WTC11 (cell line): ENCODE data around the gene CCDC134. TPM values are rescaled to one million over a fixed set of nuclear protein-coding genes. Genes with fewer than 3 reads are reported as not detected.
A peak's percentile ranks its signal among the peaks of the same experiment; 100 is the strongest.

Experiments used
- ATF1 ChIP-seq: sonication (generic); formaldehyde crosslinking; IDR thresholded peaks from 2 replicates; pipeline ENCODE4 v1.8.1; 2023; ENCODE audit warnings: mild to moderate bottlenecking, moderate library complexity, missing genetic modification reagents
- HMGA2 ChIP-seq: fragments of 250-450 bp; sonication (Bioruptor Pico); IDR thresholded peaks from 2 replicates; pipeline ENCODE4 v1.4.0; 2021; ENCODE audit warnings: mild to moderate bottlenecking, moderate library complexity
- JUN ChIP-seq: sonication (generic); formaldehyde crosslinking; IDR thresholded peaks from 2 replicates; pipeline ENCODE4 v1.8.0; 2023; ENCODE audit warnings: mild to moderate bottlenecking, missing genetic modification reagents
- MYBL2 ChIP-seq: sonication (generic); formaldehyde crosslinking; IDR thresholded peaks from 2 replicates; pipeline ENCODE4 v1.8.1; 2023; ENCODE audit warnings: mild to moderate bottlenecking, moderate library complexity, missing genetic modification reagents
- NR1H2 ChIP-seq: sonication (generic); formaldehyde crosslinking; IDR thresholded peaks from 2 replicates; pipeline ENCODE4 v1.9.0; 2021; ENCODE audit warnings: mild to moderate bottlenecking, moderate library complexity, missing genetic modification reagents
- NR3C1 ChIP-seq: sonication (generic); formaldehyde crosslinking; conservative IDR thresholded peaks from 2 replicates; pipeline ENCODE4 v1.8.1; 2023; ENCODE audit warnings: low read depth, mild to moderate bottlenecking, missing genetic modification reagents
- PRRX2 ChIP-seq: fragments of 250-450 bp; sonication (Bioruptor Pico); IDR thresholded peaks from 2 replicates; pipeline ENCODE4 v1.8.0; 2021; ENCODE audit warnings: mild to moderate bottlenecking
- RORB ChIP-seq: fragments of 250-450 bp; sonication (Bioruptor Pico); IDR thresholded peaks from 2 replicates; pipeline ENCODE4 v1.9.0; 2021; ENCODE audit warnings: mild to moderate bottlenecking
- TEAD1 ChIP-seq: sonication (generic); formaldehyde crosslinking; IDR thresholded peaks from 2 replicates; pipeline ENCODE4 v1.8.0; 2022; ENCODE audit warnings: mild to moderate bottlenecking, missing genetic modification reagents
- TP53 ChIP-seq: sonication (generic); formaldehyde crosslinking; IDR thresholded peaks from 2 replicates; pipeline ENCODE4 v1.8.1; 2023; ENCODE audit warnings: mild to moderate bottlenecking, missing genetic modification reagents
- ZNF138 ChIP-seq: sonication (generic); formaldehyde crosslinking; conservative IDR thresholded peaks from 2 replicates; pipeline ENCODE4 v1.8.1; 2022; ENCODE audit warnings: mild to moderate bottlenecking, moderate library complexity, missing genetic modification reagents
- ZNF317 ChIP-seq: sonication (generic); formaldehyde crosslinking; IDR thresholded peaks from 2 replicates; pipeline ENCODE4 v1.8.1; 2023; ENCODE audit warnings: low read depth, mild to moderate bottlenecking, moderate library complexity, missing genetic modification reagents, borderline replicate concordance
- ZNF396 ChIP-seq: fragments of 250-450 bp; sonication (Bioruptor Pico); IDR thresholded peaks from 2 replicates; pipeline ENCODE4 v1.8.0; 2021; ENCODE audit warnings: mild to moderate bottlenecking, moderate library complexity, borderline replicate concordance
- total RNA-seq: library from RNA; stranded (reverse); gene quantifications from 3 replicates; pipeline ENCODE4 v1.2.3, GENCODE V29; 2021
- TF ChIP-seq, protein P1 (sequence below): sonication (generic); formaldehyde crosslinking; IDR thresholded peaks from 2 replicates; pipeline ENCODE4 v1.8.1; 2023; ENCODE audit warnings: mild to moderate bottlenecking, missing genetic modification reagents, moderate library complexity
- TF ChIP-seq, protein P2 (sequence below): sonication (generic); formaldehyde crosslinking; IDR thresholded peaks from 2 replicates; pipeline ENCODE4 v1.8.1; 2022; ENCODE audit warnings: missing genetic modification reagents, borderline replicate concordance
- TF ChIP-seq, protein P3 (sequence below): sonication (generic); formaldehyde crosslinking; IDR thresholded peaks from 2 replicates; pipeline ENCODE4 v1.8.1; 2023; ENCODE audit warnings: mild to moderate bottlenecking, missing genetic modification reagents
- TF ChIP-seq, protein P4 (sequence below): sonication (generic); formaldehyde crosslinking; IDR thresholded peaks from 2 replicates; pipeline ENCODE4 v1.8.0; 2022; ENCODE audit warnings: mild to moderate bottlenecking, missing genetic modification reagents
- TF ChIP-seq, protein P5 (sequence below): fragments of 200-600 bp; IDR thresholded peaks from 2 replicates; pipeline ENCODE4 v1.8.0; 2022; ENCODE audit warnings: antibody characterized with exemption
- TF ChIP-seq, protein P6 (sequence below): sonication (generic); formaldehyde crosslinking; IDR thresholded peaks from 2 replicates; pipeline ENCODE4 v1.8.0; 2023; ENCODE audit warnings: mild to moderate bottlenecking, missing genetic modification reagents
- TF ChIP-seq, protein P7 (sequence below): fragments of 250-450 bp; sonication (Bioruptor Pico); IDR thresholded peaks from 2 replicates; pipeline ENCODE4 v1.9.0; 2021; ENCODE audit warnings: mild to moderate bottlenecking, borderline replicate concordance
- TF ChIP-seq, protein P8 (sequence below): sonication (generic); formaldehyde crosslinking; IDR thresholded peaks from 2 replicates; pipeline ENCODE4 v1.8.1; 2023; ENCODE audit warnings: mild to moderate bottlenecking, missing genetic modification reagents, borderline replicate concordance

Gene CCDC134
- total RNA-seq, 1 experiment from 2014 or later: 19.0 TPM

DNA sequence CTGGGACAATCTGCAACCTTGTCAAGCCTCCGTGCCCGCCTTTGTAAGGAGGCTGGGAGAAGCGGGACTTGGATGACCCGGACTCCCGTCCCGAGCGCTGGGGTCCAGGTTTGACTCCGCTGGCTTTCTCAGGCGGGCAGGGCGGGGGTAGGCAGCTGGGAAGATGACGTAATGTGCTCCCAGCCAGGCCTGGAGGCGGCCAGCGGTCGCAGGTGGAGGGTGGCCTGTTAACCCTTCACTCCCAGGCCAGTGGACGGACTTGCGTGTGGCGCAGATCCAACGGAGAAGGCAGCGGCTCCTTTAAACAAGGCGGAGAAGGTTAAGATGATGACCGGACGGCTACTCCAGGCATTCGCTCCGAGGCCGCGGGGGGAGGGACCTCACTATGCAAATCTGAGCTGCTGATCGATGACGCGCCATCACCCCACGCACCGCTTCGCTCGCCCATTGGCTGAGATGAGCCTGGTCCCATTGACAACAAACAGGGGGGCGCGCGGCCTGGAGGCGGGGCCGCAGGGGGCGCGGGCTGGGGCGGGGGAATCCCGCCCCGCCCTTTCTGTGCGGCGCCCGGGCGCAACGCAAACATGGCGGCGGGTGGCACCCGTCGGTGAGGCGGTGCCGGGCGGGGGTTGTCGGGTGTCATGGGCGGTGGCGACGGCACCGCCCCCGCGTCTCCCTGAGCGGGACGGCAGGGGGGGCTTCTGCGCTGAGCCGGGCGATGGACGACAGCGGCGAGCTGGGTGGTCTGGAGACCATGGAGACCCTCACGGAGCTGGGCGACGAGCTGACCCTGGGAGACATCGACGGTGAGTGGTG is 32.3 kb downstream of the CCDC134 start, which contains the start of gene SREBF2 (continued):
- TF ChIP-seq, protein P1, sequence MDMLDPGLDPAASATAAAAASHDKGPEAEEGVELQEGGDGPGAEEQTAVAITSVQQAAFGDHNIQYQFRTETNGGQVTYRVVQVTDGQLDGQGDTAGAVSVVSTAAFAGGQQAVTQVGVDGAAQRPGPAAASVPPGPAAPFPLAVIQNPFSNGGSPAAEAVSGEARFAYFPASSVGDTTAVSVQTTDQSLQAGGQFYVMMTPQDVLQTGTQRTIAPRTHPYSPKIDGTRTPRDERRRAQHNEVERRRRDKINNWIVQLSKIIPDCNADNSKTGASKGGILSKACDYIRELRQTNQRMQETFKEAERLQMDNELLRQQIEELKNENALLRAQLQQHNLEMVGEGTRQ (CRISPR knock-in tag): peak; percentile 28; the same call in 1 of the 2 replicates
- no peak for TF ChIP-seq ZNF396 (CRISPR knock-in tag)
- TF ChIP-seq TEAD1 (CRISPR knock-in tag): 0 out of 2 replicates have a peak, but pooled peaks have one; percentile 62
- TF ChIP-seq ZNF138 (CRISPR knock-in tag): no peak
- TF ChIP-seq ATF1 (CRISPR knock-in tag): no peak
- TF ChIP-seq PRRX2 (CRISPR knock-in tag): 0 out of 2 replicates have a peak, but pooled peaks have one; percentile 28
- TF ChIP-seq MYBL2 (CRISPR knock-in tag): 0 out of 2 replicates have a peak, but pooled peaks have one; percentile 33
- TF ChIP-seq, protein P2, sequence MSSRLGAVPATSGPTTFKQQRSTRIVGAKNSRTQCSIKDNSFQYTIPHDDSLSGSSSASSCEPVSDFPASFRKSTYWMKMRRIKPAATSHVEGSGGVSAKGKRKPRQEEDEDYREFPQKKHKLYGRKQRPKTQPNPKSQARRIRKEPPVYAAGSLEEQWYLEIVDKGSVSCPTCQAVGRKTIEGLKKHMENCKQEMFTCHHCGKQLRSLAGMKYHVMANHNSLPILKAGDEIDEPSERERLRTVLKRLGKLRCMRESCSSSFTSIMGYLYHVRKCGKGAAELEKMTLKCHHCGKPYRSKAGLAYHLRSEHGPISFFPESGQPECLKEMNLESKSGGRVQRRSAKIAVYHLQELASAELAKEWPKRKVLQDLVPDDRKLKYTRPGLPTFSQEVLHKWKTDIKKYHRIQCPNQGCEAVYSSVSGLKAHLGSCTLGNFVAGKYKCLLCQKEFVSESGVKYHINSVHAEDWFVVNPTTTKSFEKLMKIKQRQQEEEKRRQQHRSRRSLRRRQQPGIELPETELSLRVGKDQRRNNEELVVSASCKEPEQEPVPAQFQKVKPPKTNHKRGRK: no peak
- TF ChIP-seq, protein P3, sequence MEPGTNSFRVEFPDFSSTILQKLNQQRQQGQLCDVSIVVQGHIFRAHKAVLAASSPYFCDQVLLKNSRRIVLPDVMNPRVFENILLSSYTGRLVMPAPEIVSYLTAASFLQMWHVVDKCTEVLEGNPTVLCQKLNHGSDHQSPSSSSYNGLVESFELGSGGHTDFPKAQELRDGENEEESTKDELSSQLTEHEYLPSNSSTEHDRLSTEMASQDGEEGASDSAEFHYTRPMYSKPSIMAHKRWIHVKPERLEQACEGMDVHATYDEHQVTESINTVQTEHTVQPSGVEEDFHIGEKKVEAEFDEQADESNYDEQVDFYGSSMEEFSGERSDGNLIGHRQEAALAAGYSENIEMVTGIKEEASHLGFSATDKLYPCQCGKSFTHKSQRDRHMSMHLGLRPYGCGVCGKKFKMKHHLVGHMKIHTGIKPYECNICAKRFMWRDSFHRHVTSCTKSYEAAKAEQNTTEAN (CRISPR knock-in tag): no peak
- TF ChIP-seq NR1H2 (CRISPR knock-in tag): no peak
- TF ChIP-seq, protein P4, sequence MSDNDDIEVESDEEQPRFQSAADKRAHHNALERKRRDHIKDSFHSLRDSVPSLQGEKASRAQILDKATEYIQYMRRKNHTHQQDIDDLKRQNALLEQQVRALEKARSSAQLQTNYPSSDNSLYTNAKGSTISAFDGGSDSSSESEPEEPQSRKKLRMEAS (CRISPR knock-in tag): peak; percentile 65
- TF ChIP-seq, protein P5, sequence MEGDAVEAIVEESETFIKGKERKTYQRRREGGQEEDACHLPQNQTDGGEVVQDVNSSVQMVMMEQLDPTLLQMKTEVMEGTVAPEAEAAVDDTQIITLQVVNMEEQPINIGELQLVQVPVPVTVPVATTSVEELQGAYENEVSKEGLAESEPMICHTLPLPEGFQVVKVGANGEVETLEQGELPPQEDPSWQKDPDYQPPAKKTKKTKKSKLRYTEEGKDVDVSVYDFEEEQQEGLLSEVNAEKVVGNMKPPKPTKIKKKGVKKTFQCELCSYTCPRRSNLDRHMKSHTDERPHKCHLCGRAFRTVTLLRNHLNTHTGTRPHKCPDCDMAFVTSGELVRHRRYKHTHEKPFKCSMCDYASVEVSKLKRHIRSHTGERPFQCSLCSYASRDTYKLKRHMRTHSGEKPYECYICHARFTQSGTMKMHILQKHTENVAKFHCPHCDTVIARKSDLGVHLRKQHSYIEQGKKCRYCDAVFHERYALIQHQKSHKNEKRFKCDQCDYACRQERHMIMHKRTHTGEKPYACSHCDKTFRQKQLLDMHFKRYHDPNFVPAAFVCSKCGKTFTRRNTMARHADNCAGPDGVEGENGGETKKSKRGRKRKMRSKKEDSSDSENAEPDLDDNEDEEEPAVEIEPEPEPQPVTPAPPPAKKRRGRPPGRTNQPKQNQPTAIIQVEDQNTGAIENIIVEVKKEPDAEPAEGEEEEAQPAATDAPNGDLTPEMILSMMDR: no peak
- TF ChIP-seq TP53 (CRISPR knock-in tag): no peak
- TF ChIP-seq, protein P6, sequence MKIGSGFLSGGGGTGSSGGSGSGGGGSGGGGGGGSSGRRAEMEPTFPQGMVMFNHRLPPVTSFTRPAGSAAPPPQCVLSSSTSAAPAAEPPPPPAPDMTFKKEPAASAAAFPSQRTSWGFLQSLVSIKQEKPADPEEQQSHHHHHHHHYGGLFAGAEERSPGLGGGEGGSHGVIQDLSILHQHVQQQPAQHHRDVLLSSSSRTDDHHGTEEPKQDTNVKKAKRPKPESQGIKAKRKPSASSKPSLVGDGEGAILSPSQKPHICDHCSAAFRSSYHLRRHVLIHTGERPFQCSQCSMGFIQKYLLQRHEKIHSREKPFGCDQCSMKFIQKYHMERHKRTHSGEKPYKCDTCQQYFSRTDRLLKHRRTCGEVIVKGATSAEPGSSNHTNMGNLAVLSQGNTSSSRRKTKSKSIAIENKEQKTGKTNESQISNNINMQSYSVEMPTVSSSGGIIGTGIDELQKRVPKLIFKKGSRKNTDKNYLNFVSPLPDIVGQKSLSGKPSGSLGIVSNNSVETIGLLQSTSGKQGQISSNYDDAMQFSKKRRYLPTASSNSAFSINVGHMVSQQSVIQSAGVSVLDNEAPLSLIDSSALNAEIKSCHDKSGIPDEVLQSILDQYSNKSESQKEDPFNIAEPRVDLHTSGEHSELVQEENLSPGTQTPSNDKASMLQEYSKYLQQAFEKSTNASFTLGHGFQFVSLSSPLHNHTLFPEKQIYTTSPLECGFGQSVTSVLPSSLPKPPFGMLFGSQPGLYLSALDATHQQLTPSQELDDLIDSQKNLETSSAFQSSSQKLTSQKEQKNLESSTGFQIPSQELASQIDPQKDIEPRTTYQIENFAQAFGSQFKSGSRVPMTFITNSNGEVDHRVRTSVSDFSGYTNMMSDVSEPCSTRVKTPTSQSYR (CRISPR knock-in tag): no peak
- TF ChIP-seq, protein P7, sequence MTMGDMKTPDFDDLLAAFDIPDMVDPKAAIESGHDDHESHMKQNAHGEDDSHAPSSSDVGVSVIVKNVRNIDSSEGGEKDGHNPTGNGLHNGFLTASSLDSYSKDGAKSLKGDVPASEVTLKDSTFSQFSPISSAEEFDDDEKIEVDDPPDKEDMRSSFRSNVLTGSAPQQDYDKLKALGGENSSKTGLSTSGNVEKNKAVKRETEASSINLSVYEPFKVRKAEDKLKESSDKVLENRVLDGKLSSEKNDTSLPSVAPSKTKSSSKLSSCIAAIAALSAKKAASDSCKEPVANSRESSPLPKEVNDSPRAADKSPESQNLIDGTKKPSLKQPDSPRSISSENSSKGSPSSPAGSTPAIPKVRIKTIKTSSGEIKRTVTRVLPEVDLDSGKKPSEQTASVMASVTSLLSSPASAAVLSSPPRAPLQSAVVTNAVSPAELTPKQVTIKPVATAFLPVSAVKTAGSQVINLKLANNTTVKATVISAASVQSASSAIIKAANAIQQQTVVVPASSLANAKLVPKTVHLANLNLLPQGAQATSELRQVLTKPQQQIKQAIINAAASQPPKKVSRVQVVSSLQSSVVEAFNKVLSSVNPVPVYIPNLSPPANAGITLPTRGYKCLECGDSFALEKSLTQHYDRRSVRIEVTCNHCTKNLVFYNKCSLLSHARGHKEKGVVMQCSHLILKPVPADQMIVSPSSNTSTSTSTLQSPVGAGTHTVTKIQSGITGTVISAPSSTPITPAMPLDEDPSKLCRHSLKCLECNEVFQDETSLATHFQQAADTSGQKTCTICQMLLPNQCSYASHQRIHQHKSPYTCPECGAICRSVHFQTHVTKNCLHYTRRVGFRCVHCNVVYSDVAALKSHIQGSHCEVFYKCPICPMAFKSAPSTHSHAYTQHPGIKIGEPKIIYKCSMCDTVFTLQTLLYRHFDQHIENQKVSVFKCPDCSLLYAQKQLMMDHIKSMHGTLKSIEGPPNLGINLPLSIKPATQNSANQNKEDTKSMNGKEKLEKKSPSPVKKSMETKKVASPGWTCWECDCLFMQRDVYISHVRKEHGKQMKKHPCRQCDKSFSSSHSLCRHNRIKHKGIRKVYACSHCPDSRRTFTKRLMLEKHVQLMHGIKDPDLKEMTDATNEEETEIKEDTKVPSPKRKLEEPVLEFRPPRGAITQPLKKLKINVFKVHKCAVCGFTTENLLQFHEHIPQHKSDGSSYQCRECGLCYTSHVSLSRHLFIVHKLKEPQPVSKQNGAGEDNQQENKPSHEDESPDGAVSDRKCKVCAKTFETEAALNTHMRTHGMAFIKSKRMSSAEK (CRISPR knock-in tag): no peak
- no peak for TF ChIP-seq NR3C1 (CRISPR knock-in tag)
- peak; percentile 67; the same call in 1 of the 2 replicates for TF ChIP-seq HMGA2
- TF ChIP-seq, protein P8, sequence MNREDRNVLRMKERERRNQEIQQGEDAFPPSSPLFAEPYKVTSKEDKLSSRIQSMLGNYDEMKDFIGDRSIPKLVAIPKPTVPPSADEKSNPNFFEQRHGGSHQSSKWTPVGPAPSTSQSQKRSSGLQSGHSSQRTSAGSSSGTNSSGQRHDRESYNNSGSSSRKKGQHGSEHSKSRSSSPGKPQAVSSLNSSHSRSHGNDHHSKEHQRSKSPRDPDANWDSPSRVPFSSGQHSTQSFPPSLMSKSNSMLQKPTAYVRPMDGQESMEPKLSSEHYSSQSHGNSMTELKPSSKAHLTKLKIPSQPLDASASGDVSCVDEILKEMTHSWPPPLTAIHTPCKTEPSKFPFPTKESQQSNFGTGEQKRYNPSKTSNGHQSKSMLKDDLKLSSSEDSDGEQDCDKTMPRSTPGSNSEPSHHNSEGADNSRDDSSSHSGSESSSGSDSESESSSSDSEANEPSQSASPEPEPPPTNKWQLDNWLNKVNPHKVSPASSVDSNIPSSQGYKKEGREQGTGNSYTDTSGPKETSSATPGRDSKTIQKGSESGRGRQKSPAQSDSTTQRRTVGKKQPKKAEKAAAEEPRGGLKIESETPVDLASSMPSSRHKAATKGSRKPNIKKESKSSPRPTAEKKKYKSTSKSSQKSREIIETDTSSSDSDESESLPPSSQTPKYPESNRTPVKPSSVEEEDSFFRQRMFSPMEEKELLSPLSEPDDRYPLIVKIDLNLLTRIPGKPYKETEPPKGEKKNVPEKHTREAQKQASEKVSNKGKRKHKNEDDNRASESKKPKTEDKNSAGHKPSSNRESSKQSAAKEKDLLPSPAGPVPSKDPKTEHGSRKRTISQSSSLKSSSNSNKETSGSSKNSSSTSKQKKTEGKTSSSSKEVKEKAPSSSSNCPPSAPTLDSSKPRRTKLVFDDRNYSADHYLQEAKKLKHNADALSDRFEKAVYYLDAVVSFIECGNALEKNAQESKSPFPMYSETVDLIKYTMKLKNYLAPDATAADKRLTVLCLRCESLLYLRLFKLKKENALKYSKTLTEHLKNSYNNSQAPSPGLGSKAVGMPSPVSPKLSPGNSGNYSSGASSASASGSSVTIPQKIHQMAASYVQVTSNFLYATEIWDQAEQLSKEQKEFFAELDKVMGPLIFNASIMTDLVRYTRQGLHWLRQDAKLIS (CRISPR knock-in tag): no peak
- TF ChIP-seq JUN (CRISPR knock-in tag): peak; percentile 19; the same call in 1 of the 2 replicates
- no peak for TF ChIP-seq RORB (CRISPR knock-in tag)
- no peak for TF ChIP-seq ZNF317 (CRISPR knock-in tag)
